ENCODE data around the gene VTCN1.

Gene VTCN1

GRCh38 chr1:117210386-117210785, 341 bp downstream of the VTCN1 start:
- in situ Hi-C loops (cut with MboI; ENCODE audit: low sequenced_read_pairs) = no loop called here

- in situ Hi-C loops (cut with MboI; ENCODE audit: low sequenced_read_pairs) = no loop called here
These were observed 1.6 kb downstream of the VTCN1 start for GRCh38 chr1:117209094-117209493.

GRCh38 chr1:117208580-117208979, 2.1 kb downstream of the VTCN1 start:
- in situ Hi-C loops (cut with MboI; ENCODE audit: low sequenced_read_pairs) = no loop called here

GRCh38 chr1:117205368-117205767, 5.4 kb downstream of the VTCN1 start:
- in situ Hi-C loops (cut with MboI; ENCODE audit: low sequenced_read_pairs) = no loop called here

- in situ Hi-C loops (cut with MboI; ENCODE audit: low sequenced_read_pairs) = no loop called here
These were observed 8.9 kb downstream of the VTCN1 start for GRCh38 chr1:117201808-117202207.

GRCh38 chr1:117198097-117198496, 12.6 kb downstream of the VTCN1 start:
- in situ Hi-C loops (cut with MboI; ENCODE audit: low sequenced_read_pairs) = no loop called here

GRCh38 chr1:117189726-117190125, 21.0 kb downstream of the VTCN1 start:
- in situ Hi-C loops (cut with MboI; ENCODE audit: low sequenced_read_pairs) = no loop called here

GRCh38 chr1:117188816-117189437, 21.8 kb downstream of the VTCN1 start:
- in situ Hi-C loops (cut with MboI; ENCODE audit: low sequenced_read_pairs) = no loop called here

GRCh38 chr1:117188170-117188815, 22.4 kb downstream of the VTCN1 start:
- in situ Hi-C loops (cut with MboI; ENCODE audit: low sequenced_read_pairs) = no loop called here

GRCh38 chr1:117183112-117183511, 27.6 kb downstream of the VTCN1 start:
- in situ Hi-C loops (cut with MboI; ENCODE audit: low sequenced_read_pairs) = no loop called here

GRCh38 chr1:117182319-117182718, 28.4 kb downstream of the VTCN1 start:
- in situ Hi-C loops (cut with MboI; ENCODE audit: low sequenced_read_pairs) = no loop called here

- in situ Hi-C loops (cut with MboI; ENCODE audit: low sequenced_read_pairs) = no loop called here
These were observed 29.1 kb downstream of the VTCN1 start for GRCh38 chr1:117181630-117182041.

GRCh38 chr1:117180147-117180967, 30.4 kb downstream of the VTCN1 start:
- in situ Hi-C loops (cut with MboI; ENCODE audit: low sequenced_read_pairs) = no loop called here

- in situ Hi-C loops (cut with MboI; ENCODE audit: low sequenced_read_pairs) = no loop called here
These were observed 31.3 kb downstream of the VTCN1 start for GRCh38 chr1:117179471-117179870.

- in situ Hi-C loops (cut with MboI; ENCODE audit: low sequenced_read_pairs) = no loop called here
These were observed 32.0 kb downstream of the VTCN1 start for GRCh38 chr1:117178756-117179155.

GRCh38 chr1:117177376-117177775, 33.4 kb downstream of the VTCN1 start:
- in situ Hi-C loops (cut with MboI; ENCODE audit: low sequenced_read_pairs) = no loop called here

GRCh38 chr1:117176579-117176978, 34.1 kb downstream of the VTCN1 start:
- in situ Hi-C loops (cut with MboI; ENCODE audit: low sequenced_read_pairs) = no loop called here

- in situ Hi-C loops (cut with MboI; ENCODE audit: low sequenced_read_pairs) = no loop called here
These were observed 35.9 kb downstream of the VTCN1 start for GRCh38 chr1:117174851-117175250.

GRCh38 chr1:117173691-117174090, 37.0 kb downstream of the VTCN1 start:
- in situ Hi-C loops (cut with MboI; ENCODE audit: low sequenced_read_pairs) = no loop called here

- in situ Hi-C loops (cut with MboI; ENCODE audit: low sequenced_read_pairs) = no loop called here
These were observed 37.7 kb downstream of the VTCN1 start for GRCh38 chr1:117173006-117173405.

- in situ Hi-C loops (cut with MboI; ENCODE audit: low sequenced_read_pairs) = no loop called here
These were observed 38.7 kb downstream of the VTCN1 start for GRCh38 chr1:117171900-117172511.

All from HL-60/S4 treated with retinoic acid at 250 ng/mL for 4 days and 3 days (cell line).